HCT116 (cell line): Measurements from ENCODE around the gene CYB561D1. TPM values are rescaled to one million over a fixed set of nuclear protein-coding genes. Genes with fewer than 3 reads are reported as not detected.

Source experiments
- ATAC-seq: fragments of 200-7000 bp; cut with Tn5 transposase; 2 replicates; pipeline ENCODE4 v1.9.1; 2020; ENCODE audit warnings: mild to moderate bottlenecking, moderate library complexity
- BruUV-seq: library from RNA; stranded (reverse); fragments of 400-500 nt; replicated peaks from 2 replicates; lab custom pipeline; 2021; lab: Mats Ljungman, UMichigan
- CTCF ChIA-PET: fragments of 300-600 bp; sonication (Branson Sonifier 250); formaldehyde crosslinking; loops from one replicate; lab custom pipeline; 2021; ENCODE audit warnings: antibody characterized with exemption; lab: Charles Lee
- POLR2A ChIA-PET: fragments of 300-600, 350-600 bp; sonication (Branson Sonifier 250); formaldehyde crosslinking; loops from one replicate; lab custom pipeline; 2021; ENCODE audit warnings: antibody characterized with exemption; lab: Charles Lee
- RAD21 ChIA-PET, 2 experiments: fragments of 300-600 bp; sonication (Branson Sonifier 250); formaldehyde crosslinking; loops; one replicate each; lab custom pipeline; 2023; ENCODE audit warnings: low total read pairs in 2 of 2; ENCODE audit not compliant: uncharacterized antibody in 2 of 2, unreplicated experiment in 2 of 2, low non-redundant PET in 1 of 2; lab: Charles Lee
- DNase-seq: peaks from one replicate; pipeline ENCODE4 v3.0.0-alpha.2; 2010; ENCODE audit warnings: low read depth, low spot score
- H2AFZ ChIP-seq: fragments of 200-600 bp; shearing (Covaris generic), sonication (generic); 2 replicates; pipeline ENCODE4 v1.6.1; 2017; ENCODE audit warnings: low read depth, mixed run types, mixed read lengths, antibody characterized with exemption, low read length; ENCODE audit not compliant: poor library complexity, severe bottlenecking
- H3K27ac ChIP-seq: 2 replicates; pipeline ENCODE4 v1.5.1; 2012; ENCODE audit warnings: low read depth, low read length
- H3K27me3 ChIP-seq: fragments of 200-600 bp; sonication (generic); 2 replicates; pipeline ENCODE4 v1.6.1; 2016; ENCODE audit warnings: mixed run types, low read length, mixed read lengths; ENCODE audit not compliant: insufficient read depth
- H3K36me3 ChIP-seq, 2 experiments: fragments of 200-500 bp in 1 of 2; fragments of 200-600 bp in 1 of 2; sonication (Bioruptor generic) in 1 of 2; sonication (generic) in 1 of 2; 2 replicates each; pipeline versions ENCODE4 v1.5.1 to v1.6.1; 2014 to 2016; ENCODE audit warnings: low read length in 2 of 2, inconsistent platforms in 1 of 2, mixed read lengths in 1 of 2, mixed run types in 1 of 2; ENCODE audit not compliant: insufficient read depth in 2 of 2, control insufficient read depth in 1 of 2
- H3K4me1 ChIP-seq, 2 experiments: fragments of 200-600 bp in 1 of 2; sonication (generic) in 1 of 2; 2 replicates each; pipeline versions ENCODE4 v1.5.1 to v1.6.1; 2012 to 2017; ENCODE audit warnings: low read length in 2 of 2, inconsistent platforms in 1 of 2, mild to moderate bottlenecking in 1 of 2, mixed read lengths in 1 of 2, mixed run types in 1 of 2, moderate library complexity in 1 of 2; ENCODE audit not compliant: insufficient read depth in 2 of 2, control insufficient read depth in 1 of 2
- H3K4me2 ChIP-seq: fragments of 200-600 bp; sonication (generic); 2 replicates; pipeline ENCODE4 v1.6.1; 2017; ENCODE audit warnings: mixed run types, low read length, mixed read lengths
- H3K4me3 ChIP-seq, 2 experiments: fragments of 200-600 bp in 1 of 2; sonication (generic) in 1 of 2; replicated peaks in 1 of 2; 2 replicates each; pipeline ENCODE4 v1.5.1; 2011 to 2016; ENCODE audit warnings: low read length in 2 of 2, control low read depth in 1 of 2, low read depth in 1 of 2, mild to moderate bottlenecking in 1 of 2, mixed read lengths in 1 of 2, mixed run types in 1 of 2
- H3K79me2 ChIP-seq: fragments of 200-600 bp; sonication (generic); 2 replicates; pipeline ENCODE4 v1.6.1; 2017; ENCODE audit warnings: mild to moderate bottlenecking, mixed run types, low read length, moderate library complexity, mixed read lengths; ENCODE audit not compliant: insufficient read depth
- H3K9ac ChIP-seq: fragments of 200-600 bp; sonication (generic); 2 replicates; pipeline ENCODE4 v1.6.1; 2016; ENCODE audit warnings: low read length, mixed read lengths
- H3K9me2 ChIP-seq: fragments of 200-600 bp; sonication (generic), shearing (Covaris generic); 2 replicates; pipeline ENCODE4 v1.6.1; 2017; ENCODE audit warnings: mixed run types, mild to moderate bottlenecking, moderate library complexity; ENCODE audit not compliant: insufficient read depth
- H3K9me3 ChIP-seq, 2 experiments: fragments of 200-500 bp in 1 of 2; fragments of 200-600 bp in 1 of 2; sonication (Bioruptor generic) in 1 of 2; sonication (generic) in 1 of 2; 2 replicates each; pipeline ENCODE4 v1.6.1; 2014 to 2017; ENCODE audit warnings: low read length in 2 of 2, mixed read lengths in 2 of 2, inconsistent platforms in 1 of 2, low read depth in 1 of 2, mild to moderate bottlenecking in 1 of 2, mixed run types in 1 of 2, moderate library complexity in 1 of 2; ENCODE audit not compliant: control insufficient read depth in 1 of 2, insufficient read depth in 1 of 2
- H4K20me1 ChIP-seq: fragments of 200-600 bp; sonication (generic), shearing (Covaris generic); 2 replicates; pipeline ENCODE4 v1.6.1; 2017; ENCODE audit warnings: mixed run types, mild to moderate bottlenecking, moderate library complexity; ENCODE audit not compliant: insufficient read depth
- CBX3 ChIP-seq: IDR thresholded peaks from 2 replicates; pipeline ENCODE4 v1.6.1; 2012; ENCODE audit warnings: low read depth
- CEBPB ChIP-seq: IDR thresholded peaks from 2 replicates; pipeline ENCODE4 v1.6.1; 2012; ENCODE audit warnings: low read depth
- FOSL1 ChIP-seq: IDR thresholded peaks from 2 replicates; pipeline ENCODE4 v1.6.1; 2012; ENCODE audit warnings: low read depth
- POLR2A ChIP-seq: IDR thresholded peaks from 2 replicates; pipeline ENCODE4 v1.7.0; 2011; ENCODE audit warnings: borderline replicate concordance; ENCODE audit not compliant: insufficient read depth, insufficient read length; ENCODE audit errors: extremely low read depth
- SIN3A ChIP-seq: IDR thresholded peaks from 2 replicates; pipeline ENCODE4 v1.6.1; 2012; ENCODE audit warnings: low read depth
- SP1 ChIP-seq: IDR thresholded peaks from 2 replicates; pipeline ENCODE4 v1.6.1; 2012; ENCODE audit warnings: low read depth
- SRF ChIP-seq: IDR thresholded peaks from 2 replicates; pipeline ENCODE4 v1.6.1; 2012; ENCODE audit warnings: low read depth
- ZFX ChIP-seq: fragments of 450-650 bp; IDR thresholded peaks from 2 replicates; pipeline ENCODE4 v1.6.1; 2017
- ZNF274 ChIP-seq: fragments of 200-500 bp; sonication (Bioruptor generic); IDR thresholded peaks from 2 replicates; pipeline ENCODE4 v1.6.1; 2014; ENCODE audit warnings: mild to moderate bottlenecking, low read depth, low read length, inconsistent platforms
- intact Hi-C: fragments of 100-400 bp; cut with micrococcal nuclease; formaldehyde crosslinking; loops from 2 replicates; pipeline ENCODE4 v1.10.0; 2022
- total RNA-seq: library from RNA; stranded (reverse); gene quantifications from one replicate; pipeline ENCODE4 v1.2.1, GENCODE V29; 2021; ENCODE audit not compliant: unreplicated experiment
- TF ChIP-seq, protein P1 (sequence below): IDR thresholded peaks from 2 replicates; pipeline ENCODE4 v1.6.1; 2012
- TF ChIP-seq, protein P2 (sequence below): IDR thresholded peaks from 2 replicates; pipeline ENCODE4 v1.6.1; 2012; ENCODE audit warnings: low read depth

Gene CYB561D1
- total RNA-seq, 1 experiment from 2014 or later: 5.9 TPM

DNA sequence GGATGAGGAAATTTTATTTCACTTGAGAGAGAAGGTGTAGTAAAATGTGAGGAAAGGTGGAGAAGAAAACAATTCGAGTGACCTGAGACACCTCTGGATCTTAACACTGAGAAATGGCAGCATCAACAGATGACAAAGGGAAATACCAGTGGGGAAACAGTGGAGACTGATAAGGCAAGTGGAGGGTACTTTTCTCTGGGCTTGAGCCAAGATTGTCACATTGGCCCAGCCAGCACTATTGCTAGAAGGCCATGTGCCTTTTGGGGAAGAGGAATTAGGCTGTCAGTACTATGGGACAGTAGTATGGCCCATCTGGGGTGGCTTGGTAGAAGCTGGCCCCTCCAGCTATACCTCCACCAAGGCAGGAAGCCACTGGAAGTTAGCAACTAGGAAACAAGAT lies 19.2 kb upstream of the CYB561D1 start:
- Histone ChIP-seq H3K9me2 (no peaks in the 10 kb centered on the region), H2AFZ (no peak overlapping the region), H3K36me3 (no peaks in the 10 kb centered on the region), H4K20me1 (no peaks in the 10 kb centered on the region), H3K4me3 (no peak overlapping the region), H3K79me2 (no peaks in the 10 kb centered on the region), H3K9me3 (no peaks in the 10 kb centered on the region), H3K4me2 (no peak overlapping the region), H3K4me1 (peaks cover 3 to 11% of the 10 kb centered on the region in 2 experiments; a peak in 3 of 4 replicates), H3K27ac (no peak overlapping the region), H3K9ac (no peak overlapping the region), H3K27me3 (peaks cover 25% of the 10 kb centered on the region)
- CTCF ChIA-PET: no interaction called here
- BruUV-seq: no TSS peak
- no peak for DNase-seq
- POLR2A ChIA-PET: no interaction called here
- intact Hi-C loops: no loop called here
- RAD21 ChIA-PET: no interaction called here
- no peak for ATAC-seq
- TF ChIP-seq CEBPB (no peak), SIN3A (no peak), POLR2A (no peak), CBX3 (no peak), SRF (no peak), SP1 (no peak), ZNF274 (no peak), ZFX (no peak), FOSL1 (no peak)
- TF ChIP-seq, protein P1, sequence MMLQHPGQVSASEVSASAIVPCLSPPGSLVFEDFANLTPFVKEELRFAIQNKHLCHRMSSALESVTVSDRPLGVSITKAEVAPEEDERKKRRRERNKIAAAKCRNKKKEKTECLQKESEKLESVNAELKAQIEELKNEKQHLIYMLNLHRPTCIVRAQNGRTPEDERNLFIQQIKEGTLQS: no peak
- TF ChIP-seq, protein P2, sequence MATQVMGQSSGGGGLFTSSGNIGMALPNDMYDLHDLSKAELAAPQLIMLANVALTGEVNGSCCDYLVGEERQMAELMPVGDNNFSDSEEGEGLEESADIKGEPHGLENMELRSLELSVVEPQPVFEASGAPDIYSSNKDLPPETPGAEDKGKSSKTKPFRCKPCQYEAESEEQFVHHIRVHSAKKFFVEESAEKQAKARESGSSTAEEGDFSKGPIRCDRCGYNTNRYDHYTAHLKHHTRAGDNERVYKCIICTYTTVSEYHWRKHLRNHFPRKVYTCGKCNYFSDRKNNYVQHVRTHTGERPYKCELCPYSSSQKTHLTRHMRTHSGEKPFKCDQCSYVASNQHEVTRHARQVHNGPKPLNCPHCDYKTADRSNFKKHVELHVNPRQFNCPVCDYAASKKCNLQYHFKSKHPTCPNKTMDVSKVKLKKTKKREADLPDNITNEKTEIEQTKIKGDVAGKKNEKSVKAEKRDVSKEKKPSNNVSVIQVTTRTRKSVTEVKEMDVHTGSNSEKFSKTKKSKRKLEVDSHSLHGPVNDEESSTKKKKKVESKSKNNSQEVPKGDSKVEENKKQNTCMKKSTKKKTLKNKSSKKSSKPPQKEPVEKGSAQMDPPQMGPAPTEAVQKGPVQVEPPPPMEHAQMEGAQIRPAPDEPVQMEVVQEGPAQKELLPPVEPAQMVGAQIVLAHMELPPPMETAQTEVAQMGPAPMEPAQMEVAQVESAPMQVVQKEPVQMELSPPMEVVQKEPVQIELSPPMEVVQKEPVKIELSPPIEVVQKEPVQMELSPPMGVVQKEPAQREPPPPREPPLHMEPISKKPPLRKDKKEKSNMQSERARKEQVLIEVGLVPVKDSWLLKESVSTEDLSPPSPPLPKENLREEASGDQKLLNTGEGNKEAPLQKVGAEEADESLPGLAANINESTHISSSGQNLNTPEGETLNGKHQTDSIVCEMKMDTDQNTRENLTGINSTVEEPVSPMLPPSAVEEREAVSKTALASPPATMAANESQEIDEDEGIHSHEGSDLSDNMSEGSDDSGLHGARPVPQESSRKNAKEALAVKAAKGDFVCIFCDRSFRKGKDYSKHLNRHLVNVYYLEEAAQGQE: no peak
